ENCODE results near the gene MAP2K6. TPM values are rescaled to one million over a fixed set of nuclear protein-coding genes. Genes with fewer than 3 reads are reported as not detected.

The MAP2K6 gene
- total and polyA plus RNA-seq, 2 of the 8 experiments (the other 6 are each of a cell fraction or from before 2014, with no cell fraction given): 11.0 to 44.1 TPM

- H2BK20ac ChIP-seq (ENCODE audit: low read length): peak overlapping the region; percentile 15; the same call in 1 of the 2 replicates
- no peaks in the 10 kb centered on the region for H4K20me1 ChIP-seq (replicated peaks in 1 of 2; ENCODE audit: control insufficient read depth in 1 of 2, insufficient read depth in 2 of 2, low read length in 2 of 2)
- ChIA-PET CTCF (ENCODE audit: partially characterized antibody) (interaction anchor here (0.5 kb wide), 1 partner anchor 22 kb away, joined by 3 read pairs; no protein-coding TSS in a partner anchor), POLR2A (ENCODE audit: partially characterized antibody) (no interaction called here)
- H3K27me3 ChIP-seq (replicated peaks in 1 of 4; ENCODE audit: control insufficient read depth in 3 of 4, extremely low read depth in 1 of 4, insufficient read depth in 3 of 4, low read length in 3 of 4): no peaks in the 10 kb centered on the region
- no peak overlapping the region for H3K14ac ChIP-seq (ENCODE audit: insufficient read length)
- no peak overlapping the region for H3K23ac ChIP-seq (ENCODE audit: insufficient read length)
- no peak overlapping the region for H3K18ac ChIP-seq (ENCODE audit: extremely low read depth, low read length)
- H3K36me3 ChIP-seq (ENCODE audit: control insufficient read depth in 2 of 4, insufficient read depth in 4 of 4, low read length in 3 of 4): peaks cover 0 to 3% (median 0%) of the 10 kb centered on the region in 4 experiments; a peak in 1 of 8 replicates
- no peak overlapping the region for H4K8ac ChIP-seq (ENCODE audit: extremely low read depth, insufficient read depth, low read length)
- no peak overlapping the region for H3K56ac ChIP-seq (replicated peaks; ENCODE audit: insufficient read length, low read depth, low read length)
- H3K23me2 ChIP-seq (ENCODE audit: low read depth, low read length): no peaks in the 10 kb centered on the region
- no peak overlapping the region for H4K5ac ChIP-seq (ENCODE audit: insufficient read length, low read depth, low read length)
- H2AFZ ChIP-seq (ENCODE audit: low read length): no peak overlapping the region
- WGBS, 2 experiments (ENCODE audit: extremely low coverage in 1 of 2, insufficient coverage in 1 of 2, insufficient read length in 1 of 2, insufficient replicate concordance in 2 of 2, low coverage in 1 of 2, low lambda C conversion rate in 2 of 2, missing lambda C conversion rate in 1 of 2): 69% methylated on average over 5 of the region's 5 CpGs; no CpG with 5 or more reads in 1 of the 2 experiments
- no peak overlapping the region for H2BK15ac ChIP-seq (ENCODE audit: low read length)
- H2AK5ac ChIP-seq (ENCODE audit: low read depth, low read length): peak overlapping the region; percentile 11; the same call in 1 of the 2 replicates
- peaks cover 0 to 15% of the 10 kb centered on the region in 2 experiments; a peak in 2 of 4 replicates for H3K79me2 ChIP-seq (ENCODE audit: control insufficient read depth in 1 of 2, insufficient read depth in 2 of 2, low read length in 2 of 2)
- H2BK120ac ChIP-seq (replicated peaks; ENCODE audit: low read depth, low read length): no peak overlapping the region
- no peak overlapping the region for H3K4me3 ChIP-seq (ENCODE audit: extremely low read depth in 1 of 4, insufficient read depth in 2 of 4, low read depth in 3 of 4, low read length in 4 of 4)
- H4K91ac ChIP-seq (replicated peaks; ENCODE audit: insufficient read length, low read length): no peak overlapping the region
- no peaks in the 10 kb centered on the region for H3K79me1 ChIP-seq (ENCODE audit: low read depth, low read length)
- peaks cover 0 to 17% (median 10%) of the 10 kb centered on the region in 4 experiments; a peak in 4 of 7 replicates for H3K4me1 ChIP-seq (replicated peaks in 1 of 4; ENCODE audit: control insufficient read depth in 3 of 4, insufficient read depth in 4 of 4, low read length in 3 of 4)
- H3K27ac ChIP-seq (ENCODE audit: low read depth, low read length): no peak overlapping the region
- H3K9ac ChIP-seq (replicated peaks in 1 of 4; ENCODE audit: extremely low read depth in 1 of 4, low read depth in 3 of 4, low read length in 3 of 4): no peak overlapping the region
- H2BK5ac ChIP-seq (ENCODE audit: low read depth, low read length): peak overlapping the region; percentile 9; the same call in 1 of the 2 replicates
- no peaks in the 10 kb centered on the region; a peak in 1 of 4 replicates for H3K9me3 ChIP-seq (ENCODE audit: insufficient read depth in 2 of 2, low read depth in 1 of 2, low read length in 1 of 2)
- DNase-seq (ENCODE audit: low read depth in 1 of 2, low spot score in 2 of 2) (no peak), FAIRE-seq (no peak)
- H3K4me2 ChIP-seq (ENCODE audit: insufficient read depth in 1 of 2, low read depth in 2 of 2, low read length in 2 of 2): no peak overlapping the region
- no peak overlapping the region for H3K4ac ChIP-seq (replicated peaks; ENCODE audit: insufficient read length, low read depth, low read length)
- peak overlapping the region; percentile 44; the same call in 1 of the 2 replicates for H2BK12ac ChIP-seq (ENCODE audit: low read depth, low read length)
- no peak for TF ChIP-seq POU5F1 (IDR thresholded peaks at IDR 0.05; ENCODE audit: low read depth, low read length)
- no peak for TF ChIP-seq MAFK (IDR thresholded peaks at IDR 0.05; ENCODE audit: low read depth, low read length)
- TF ChIP-seq SP2 (IDR thresholded peaks at IDR 0.05; ENCODE audit: low read length): no peak
- TF ChIP-seq EZH2 (IDR thresholded peaks at IDR 0.05; ENCODE audit: low read depth, low read length, severe bottlenecking): no peak
- TF ChIP-seq KDM5A (IDR thresholded peaks at IDR 0.05; ENCODE audit: low read length): no peak
- no peak for TF ChIP-seq FOSL1 (IDR thresholded peaks at IDR 0.05; ENCODE audit: insufficient read depth, low read depth, low read length)
- no peak for TF ChIP-seq SIN3A (conservative IDR thresholded peaks at IDR 0.05 in 1 of 2, IDR thresholded peaks at IDR 0.05 in 1 of 2; ENCODE audit: low read depth in 1 of 2, low read length in 2 of 2)
- no peak for TF ChIP-seq POLR2AphosphoS5 (IDR thresholded peaks at IDR 0.05; ENCODE audit: low read depth, low read length)
- TF ChIP-seq ATF2 (IDR thresholded peaks at IDR 0.05; ENCODE audit: low read length): no peak
- no peak for TF ChIP-seq JUN (IDR thresholded peaks at IDR 0.05; ENCODE audit: low read depth, low read length)
- no peak for TF ChIP-seq EGR1 (IDR thresholded peaks at IDR 0.05; ENCODE audit: borderline replicate concordance, low read depth, low read length)
- TF ChIP-seq SIX5 (IDR thresholded peaks at IDR 0.05; ENCODE audit: low read depth, low read length): no peak
Measured at GRCh38 chr17:69468207-69468606, 53.7 kb downstream of the MAP2K6 start.

All from H1 (cell line).